NCI-H526 (cell line): ENCODE results near the gene RIMS4.

Source experiments
- DNase-seq, 2 experiments: peaks; one replicate each; lab custom pipeline; 2025; lab: John Stamatoyannopoulos, UW

RIMS4 gene

GRCh38 chr20:44742304-44743079 lies 67.9 kb downstream of the RIMS4 start:
- DNase-seq: no peak

DNA sequence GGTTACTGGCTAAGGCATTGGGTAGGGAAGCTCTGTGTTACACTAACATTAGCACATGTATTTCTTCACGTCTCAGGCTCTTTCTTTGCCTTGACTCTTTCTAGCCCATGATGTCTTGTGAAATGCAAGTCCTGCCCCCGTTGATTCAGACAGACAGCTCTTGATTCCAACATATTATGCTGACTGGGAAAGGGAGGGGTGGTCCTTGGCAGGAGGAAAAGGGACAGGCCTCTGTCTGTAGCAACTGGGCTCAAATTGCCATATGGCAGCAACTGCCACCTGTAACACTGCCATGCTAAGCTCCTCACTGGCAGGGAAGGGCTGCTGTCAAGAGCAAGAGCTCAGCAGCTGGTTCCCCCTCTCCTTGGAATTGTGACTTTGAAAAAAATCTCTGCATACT lies 70.4 kb downstream of the RIMS4 start:
- no peak for DNase-seq

- DNase-seq: peak; percentile 88
These were observed 71.4 kb downstream of the RIMS4 start for GRCh38 chr20:44738813-44739477.

GRCh38 chr20:44737116-44737515 lies 73.2 kb downstream of the RIMS4 start:
- DNase-seq: no peak

GRCh38 chr20:44736170-44737021 lies 74.0 kb downstream of the RIMS4 start:
- DNase-seq: peak; percentile 59

GRCh38 chr20:44735816-44736169 lies 74.6 kb downstream of the RIMS4 start:
- DNase-seq: no peak

DNA sequence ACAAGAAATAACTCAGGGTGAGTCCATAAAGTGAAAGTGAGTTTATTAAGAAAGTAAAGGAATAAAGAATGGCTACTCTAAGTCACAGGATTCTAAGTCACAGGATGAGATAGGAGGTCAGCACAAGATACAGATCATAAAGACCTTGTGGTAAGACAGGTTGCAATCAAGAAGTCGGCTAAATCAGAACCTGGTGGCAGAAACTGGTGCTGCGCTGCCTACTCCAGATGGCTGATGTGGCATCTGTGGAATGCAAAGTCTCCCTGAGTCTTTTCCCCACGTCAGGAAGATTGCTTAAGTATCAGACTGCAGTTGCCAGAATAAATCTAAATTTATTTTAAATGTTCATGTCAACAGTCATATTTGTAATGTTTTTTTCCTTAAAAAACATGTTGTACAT lies 75.4 kb downstream of the RIMS4 start:
- no peak for DNase-seq

DNA sequence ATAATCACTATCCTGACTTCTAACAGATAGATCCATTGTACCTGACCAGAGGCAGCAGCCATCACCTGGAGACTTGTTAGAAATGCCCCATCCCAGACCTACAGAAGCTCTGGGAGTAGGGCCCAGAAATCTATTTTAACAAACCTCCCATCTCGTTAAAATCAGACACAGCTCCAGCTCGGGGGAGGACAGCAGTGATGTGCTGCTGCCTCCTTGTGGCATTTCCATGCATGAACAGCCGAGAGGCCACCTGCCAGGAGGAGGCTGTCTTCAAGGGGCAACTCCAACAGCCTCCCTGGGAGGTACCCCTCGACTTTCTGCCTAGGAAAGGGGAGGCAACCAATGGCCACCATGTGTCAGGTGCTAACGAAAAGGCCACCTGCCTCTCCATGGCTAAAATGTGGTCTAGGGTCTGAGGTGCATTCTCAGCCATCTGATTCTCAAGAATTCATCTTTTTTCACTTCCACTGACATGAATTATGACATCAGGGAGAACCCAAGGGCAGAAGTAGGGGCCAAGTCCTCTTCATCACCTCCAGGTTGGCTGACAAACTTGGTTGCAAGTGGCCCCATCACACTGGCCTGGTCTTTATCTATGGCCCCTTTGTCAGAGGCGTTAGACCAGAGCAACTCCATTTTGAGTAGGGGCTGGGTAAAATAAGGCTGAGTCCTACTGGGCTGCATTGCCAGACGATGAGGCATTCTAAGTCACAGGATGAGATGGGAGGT lies 76.8 kb downstream of the RIMS4 start:
- DNase-seq: peak; percentile 12 to 75

- DNase-seq: no peak
These were observed 78.0 kb downstream of the RIMS4 start for GRCh38 chr20:44732327-44732726.

GRCh38 chr20:44731657-44732056 lies 78.7 kb downstream of the RIMS4 start:
- DNase-seq: no peak

DNA sequence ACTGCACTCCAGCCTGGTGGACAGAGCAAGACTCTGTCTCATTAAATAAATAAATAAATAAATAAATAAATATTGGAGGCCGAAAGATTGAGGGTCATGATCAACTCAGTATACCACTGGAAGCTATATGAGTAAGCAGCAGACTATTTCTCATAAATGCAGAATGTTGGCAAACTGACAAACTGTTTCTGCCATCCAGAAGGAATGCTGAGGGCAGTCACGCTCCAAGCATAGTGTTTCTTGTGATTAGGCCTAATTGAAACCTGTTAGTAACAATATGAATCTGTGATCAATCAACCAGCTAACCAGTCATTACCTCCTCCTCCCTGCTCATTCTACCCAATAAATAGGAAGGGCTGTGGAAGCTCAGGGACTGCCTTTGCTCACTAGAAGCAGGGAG lies 79.9 kb downstream of the RIMS4 start:
- no peak for DNase-seq

GRCh38 chr20:44728801-44729443 lies 81.4 kb downstream of the RIMS4 start:
- DNase-seq: peak; percentile 28 to 61

- no peak for DNase-seq
These were observed 82.7 kb downstream of the RIMS4 start for GRCh38 chr20:44727651-44728050.

- no peak for DNase-seq
These were observed 83.3 kb downstream of the RIMS4 start for GRCh38 chr20:44727039-44727438.

GRCh38 chr20:44725837-44726236 lies 84.5 kb downstream of the RIMS4 start:
- no peak for DNase-seq

DNA sequence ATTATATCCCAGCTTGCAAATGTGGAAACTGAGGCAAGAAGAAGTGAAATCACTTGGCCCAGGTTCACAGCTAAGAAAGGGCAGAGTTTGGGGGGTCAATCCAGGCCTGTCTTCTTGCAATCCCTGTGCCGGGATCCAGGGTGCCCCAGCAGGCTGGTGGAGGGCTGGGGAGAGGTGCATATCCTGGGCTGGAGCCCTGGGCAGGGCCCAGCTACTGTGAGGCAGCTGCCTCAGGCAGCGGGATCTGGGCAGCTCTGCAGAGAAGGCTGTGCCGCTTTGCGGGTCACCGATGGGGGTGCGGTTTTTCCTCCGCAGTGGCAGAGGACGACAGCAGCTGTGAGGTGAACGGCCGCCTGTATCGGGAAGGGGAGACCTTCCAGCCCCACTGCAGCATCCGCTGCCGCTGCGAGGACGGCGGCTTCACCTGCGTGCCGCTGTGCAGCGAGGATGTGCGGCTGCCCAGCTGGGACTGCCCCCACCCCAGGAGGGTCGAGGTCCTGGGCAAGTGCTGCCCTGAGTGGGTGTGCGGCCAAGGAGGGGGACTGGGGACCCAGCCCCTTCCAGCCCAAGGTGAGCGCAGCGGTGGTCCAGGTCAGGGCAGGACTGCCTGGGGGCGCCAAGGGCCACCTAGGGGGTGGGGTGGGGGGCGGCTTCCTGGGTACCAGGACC lies 85.8 kb downstream of the RIMS4 start:
- no peak for DNase-seq

DNA sequence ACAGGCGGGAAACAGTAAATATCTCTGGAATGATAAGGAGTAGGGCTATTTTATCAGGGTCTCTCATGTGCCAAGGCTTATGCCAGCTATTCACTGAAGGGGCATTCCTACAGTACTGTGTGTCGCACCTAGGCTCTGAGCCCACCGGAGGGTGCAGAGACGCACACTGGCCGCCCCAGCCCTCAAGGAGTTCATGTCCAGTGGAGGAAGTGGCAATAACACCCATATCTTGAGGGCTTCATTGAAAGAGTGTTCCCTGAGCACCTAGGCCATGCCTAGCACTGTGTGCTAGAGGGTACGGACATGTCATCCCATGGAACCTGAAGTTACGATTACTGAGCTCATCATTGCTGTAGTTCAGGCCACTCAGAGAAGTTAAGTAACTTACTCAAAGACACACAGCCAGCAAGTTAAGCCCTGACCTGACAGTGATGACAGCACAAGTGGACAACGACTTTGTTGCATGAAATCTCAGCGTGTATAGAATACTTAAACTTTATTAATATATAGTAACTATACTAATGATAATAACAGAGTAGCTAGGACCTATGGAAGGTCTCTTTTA lies 86.5 kb downstream of the RIMS4 start:
- no peak for DNase-seq

- DNase-seq: no peak
These were observed 87.0 kb downstream of the RIMS4 start for GRCh38 chr20:44723391-44723790.

DNA sequence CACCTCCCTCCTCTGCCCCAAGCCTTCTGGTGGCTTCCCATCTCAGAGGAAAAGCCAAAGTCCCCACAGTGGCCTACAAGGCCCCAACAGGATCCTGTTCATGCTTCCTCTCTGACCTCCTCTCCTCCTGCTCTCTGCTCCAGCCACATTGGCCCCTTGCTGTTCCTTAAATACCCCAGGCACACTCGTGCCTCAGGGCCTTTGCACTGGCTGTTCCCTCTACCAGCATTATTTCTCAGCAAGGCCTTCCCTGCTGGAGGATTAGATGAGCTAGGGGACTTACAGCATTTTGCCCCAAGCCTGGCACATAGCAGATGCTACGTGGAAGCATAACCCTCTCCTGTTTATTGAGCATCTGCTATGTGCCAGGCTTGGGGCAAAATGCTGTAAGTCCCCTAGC lies 87.4 kb downstream of the RIMS4 start:
- no peak for DNase-seq

- no peak for DNase-seq
These were observed 88.6 kb downstream of the RIMS4 start for GRCh38 chr20:44721785-44722054.
